DMS79 (cell line): ENCODE measurements around the gene ZNF541.
"Not testable (repeated sequence)": the region's sequence is repeated elsewhere in the genome, so short reads cannot be mapped to it uniquely, and the experiment has no call there.

Experiments used
- DNase-seq: peaks from one replicate; lab custom pipeline; 2025; lab: John Stamatoyannopoulos, UW

The ZNF541 gene

DNA sequence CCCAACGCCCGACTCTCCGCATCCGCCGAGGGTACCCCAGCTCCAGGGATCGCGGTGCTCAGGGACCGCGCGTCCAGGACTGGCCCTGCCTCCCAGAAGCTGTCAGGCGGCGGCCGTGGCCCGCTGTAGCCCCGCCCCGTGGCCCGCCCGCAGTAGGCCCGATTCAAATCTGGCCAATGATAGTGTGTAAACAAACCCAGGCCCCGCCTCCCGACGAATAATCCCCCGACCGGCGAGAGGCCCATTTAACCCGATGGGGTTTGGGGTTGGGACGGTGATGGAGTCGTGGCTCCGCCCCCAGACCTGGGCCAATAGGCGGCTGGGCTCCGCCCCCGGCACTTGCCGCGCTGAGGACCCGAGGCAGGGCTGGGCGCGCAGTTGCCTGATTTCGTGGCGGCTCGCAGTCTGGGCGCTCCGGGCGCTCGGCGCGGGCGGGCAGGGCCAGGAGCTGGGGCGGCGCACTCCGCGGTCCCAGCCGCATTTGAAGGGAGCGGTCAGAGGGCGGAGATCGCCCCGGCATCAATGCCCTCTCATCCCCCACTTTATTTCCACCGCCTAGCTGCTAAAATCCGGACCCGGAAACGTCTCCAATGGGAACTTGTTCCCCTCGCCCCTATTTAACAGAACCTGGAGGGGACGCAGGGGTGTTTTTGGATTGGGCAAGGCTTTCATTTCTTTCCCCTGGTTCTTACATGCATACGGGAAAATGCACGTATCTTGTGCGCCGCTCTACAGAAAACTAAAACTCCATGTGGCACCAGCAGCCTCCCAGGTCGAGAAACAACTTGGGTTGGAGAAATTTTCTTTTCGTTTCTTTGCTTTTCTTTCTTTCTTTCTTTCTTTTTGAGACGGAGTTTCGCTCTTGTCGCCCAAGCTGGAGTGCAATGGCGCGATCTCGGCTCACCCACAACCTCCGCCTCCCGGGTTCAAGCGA lies 27.6 kb upstream of the ZNF541 start:
- DNase-seq = peak; percentile 98

DNA sequence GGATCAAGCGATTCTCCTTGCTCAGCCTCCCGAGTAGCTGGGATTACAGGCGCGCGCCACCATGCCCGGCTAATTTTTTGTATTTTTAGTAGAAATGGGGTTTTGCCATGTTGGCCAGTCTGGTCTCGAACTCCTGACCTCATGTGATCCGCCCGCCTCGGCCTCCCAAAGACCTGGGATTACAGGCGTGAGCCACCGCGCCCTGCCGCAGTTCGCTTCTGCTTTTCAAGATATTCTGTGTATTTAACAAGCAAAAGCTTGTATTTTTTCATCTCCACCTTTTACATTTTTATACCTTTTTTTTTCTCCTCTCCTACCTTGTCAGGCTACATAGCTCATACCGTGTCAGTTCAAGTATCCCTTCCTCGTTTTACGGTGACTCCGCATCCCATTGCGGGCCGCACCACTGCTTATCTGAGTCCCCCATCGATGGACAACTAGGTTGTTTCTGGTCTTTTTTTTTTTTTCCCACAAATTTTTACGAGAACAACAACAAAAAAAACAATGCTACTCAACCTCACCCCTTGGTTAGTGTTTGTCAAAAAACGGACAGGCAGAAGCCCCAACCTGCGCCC lies 26.8 kb upstream of the ZNF541 start:
- DNase-seq = not testable (repeated sequence)

DNA sequence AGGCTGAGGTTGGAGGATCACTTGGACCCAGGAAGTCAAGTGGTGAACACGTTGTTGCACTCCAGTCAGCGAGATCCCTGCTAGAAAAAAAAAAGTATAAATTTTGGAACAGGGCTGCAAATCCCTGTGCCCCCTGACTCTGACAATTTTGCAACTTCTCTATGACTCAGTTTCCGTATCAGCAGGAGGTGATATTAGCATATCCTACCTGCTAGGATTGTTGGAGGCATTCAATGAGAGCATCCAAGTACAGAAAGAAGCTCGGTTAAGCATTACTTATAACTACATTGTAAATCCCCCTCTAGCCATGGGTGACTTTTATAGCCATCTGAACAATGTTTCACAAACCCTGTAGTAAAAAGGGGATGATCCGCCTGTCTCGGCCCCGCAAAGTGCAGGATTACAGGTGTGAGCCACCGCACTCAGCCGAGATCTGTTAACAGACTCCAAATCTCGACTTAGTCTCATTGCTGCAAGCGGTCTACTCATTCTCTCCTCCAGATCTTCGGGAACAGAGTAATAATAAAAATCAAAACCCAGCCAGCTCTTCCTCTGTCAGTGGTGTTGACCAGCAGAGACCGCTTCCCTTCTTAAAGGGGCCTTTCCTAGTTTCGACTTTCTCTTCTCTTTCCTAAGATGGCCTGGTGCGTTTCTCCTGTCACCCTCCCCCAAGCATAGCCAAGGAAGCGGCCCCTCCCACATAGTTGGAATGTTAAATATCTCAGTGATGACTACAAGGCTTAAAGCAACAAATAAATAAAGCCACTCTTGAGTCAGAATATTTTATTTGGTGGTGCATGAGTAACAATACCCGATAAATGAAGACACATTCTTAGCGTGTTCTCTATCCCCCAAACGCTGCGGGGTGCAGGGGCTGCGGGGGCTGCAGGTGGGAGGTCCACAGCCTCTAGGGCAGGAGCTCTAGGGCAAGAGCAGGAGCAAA lies 25.7 kb upstream of the ZNF541 start:
- no peak for DNase-seq

GRCh38 chr19:47595944-47596343 lies 23.0 kb upstream of the ZNF541 start:
- DNase-seq = no peak

- DNase-seq = no peak
These were observed 20.9 kb upstream of the ZNF541 start for GRCh38 chr19:47593860-47594259.

DNA sequence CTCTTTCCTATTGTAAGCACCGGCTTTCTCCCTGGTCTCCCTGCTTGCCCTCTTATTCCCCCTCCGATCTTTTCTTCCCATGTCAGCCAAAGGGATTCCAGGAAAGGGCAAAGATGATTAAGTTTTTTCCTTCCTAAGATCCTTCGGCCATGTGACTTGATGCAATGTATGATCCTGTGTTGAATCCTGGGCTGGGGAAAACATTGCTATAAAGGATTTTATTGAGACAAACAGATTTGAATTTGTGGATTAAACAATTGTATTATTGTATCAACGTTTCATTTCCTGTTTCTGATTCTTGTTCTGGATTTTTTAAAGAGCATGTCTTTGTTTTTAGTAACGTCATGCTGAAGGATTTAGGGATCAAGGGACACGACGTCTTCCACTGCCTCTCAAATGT lies 16.9 kb upstream of the ZNF541 start:
- no peak for DNase-seq

GRCh38 chr19:47587295-47587694 lies 14.3 kb upstream of the ZNF541 start:
- DNase-seq = no peak

DNA sequence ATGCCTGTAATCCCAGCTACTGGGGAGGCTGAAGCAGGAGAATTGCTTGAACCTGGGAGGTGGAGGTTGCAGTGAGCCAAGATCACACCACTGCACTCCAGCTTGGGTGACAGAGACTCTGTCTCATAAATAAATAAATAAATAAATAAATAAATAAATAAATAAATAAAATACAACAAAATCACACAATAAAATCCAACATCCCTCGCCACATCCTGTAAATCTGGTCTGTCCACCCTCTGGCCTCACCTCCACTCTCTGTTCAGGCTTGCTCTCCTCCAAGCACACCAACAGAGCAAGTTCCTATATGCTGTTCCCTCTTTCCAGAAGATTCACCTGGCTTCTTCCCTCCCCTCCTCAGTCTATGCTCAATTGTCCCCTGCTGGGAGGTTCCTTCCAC lies 10.2 kb upstream of the ZNF541 start:
- not testable (repeated sequence) for DNase-seq

DNA sequence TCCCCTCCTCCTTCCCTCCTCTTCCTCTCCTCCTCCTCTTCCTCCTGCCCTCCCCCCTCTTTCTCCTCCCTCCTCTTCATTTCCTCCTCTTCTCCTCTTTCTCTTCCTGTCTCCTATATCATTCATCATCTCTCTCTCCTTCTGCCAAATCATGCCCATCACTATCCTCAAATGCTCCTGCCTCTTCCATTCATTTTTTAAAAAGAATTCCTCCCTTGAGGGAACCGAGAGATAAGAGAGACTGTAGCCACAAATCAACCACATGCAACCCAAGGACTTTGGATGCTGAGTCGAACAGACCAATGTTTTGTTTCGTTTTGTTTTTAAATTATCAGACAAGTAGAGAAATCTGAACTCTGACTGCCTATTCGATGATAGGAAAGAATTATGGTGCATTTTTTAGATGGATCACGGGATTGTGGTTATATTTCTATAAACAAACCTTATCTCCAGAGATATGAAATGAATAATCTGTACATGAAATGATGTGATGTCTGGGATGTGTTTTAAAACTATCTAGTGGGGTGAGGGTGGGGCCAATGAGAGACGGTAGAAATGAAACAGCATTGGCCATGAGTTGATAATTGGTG lies 9.5 kb upstream of the ZNF541 start:
- no peak for DNase-seq

- no peak for DNase-seq
These were observed 8.8 kb upstream of the ZNF541 start for GRCh38 chr19:47581605-47582319.

DNA sequence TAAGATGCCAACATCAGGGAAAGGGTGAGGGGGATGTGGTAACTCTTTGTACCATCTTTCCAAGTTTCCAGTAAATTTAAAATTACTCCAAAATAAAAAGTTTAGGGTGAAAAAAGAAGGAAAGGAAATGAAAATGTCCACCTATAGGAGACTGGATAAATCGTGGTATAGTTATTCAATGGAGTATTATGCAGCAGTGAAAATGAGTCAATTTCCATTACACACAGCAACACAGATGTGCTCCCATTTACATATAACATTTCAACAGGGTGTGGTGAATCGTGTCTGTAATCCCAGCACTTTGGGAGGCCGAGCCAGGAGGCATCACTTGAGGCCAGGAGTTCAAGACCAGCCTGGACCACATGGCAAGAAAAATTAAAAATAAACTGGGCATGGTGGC lies 7.4 kb upstream of the ZNF541 start:
- DNase-seq = no peak

DNA sequence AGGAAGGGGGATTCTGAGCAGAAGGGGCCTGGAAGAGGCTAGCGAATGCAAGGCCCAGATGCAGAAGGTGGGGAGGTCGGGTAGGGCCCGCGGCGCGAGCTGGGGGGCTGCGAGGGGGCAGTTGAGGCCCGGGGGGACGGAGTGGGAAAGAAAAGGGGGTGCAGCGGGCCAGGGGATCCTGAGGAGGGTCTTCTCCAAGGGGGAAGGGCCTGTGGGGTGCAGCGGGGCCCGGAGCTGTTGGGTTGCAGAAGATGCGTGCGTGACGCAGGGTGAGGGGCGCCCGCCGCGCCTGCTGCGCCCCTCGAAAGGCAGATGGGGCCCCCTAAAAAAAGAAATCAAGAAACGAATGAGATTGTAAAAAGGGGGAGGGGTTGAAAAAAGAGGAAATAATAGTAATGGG lies 313 bp downstream of the ZNF541 start:
- DNase-seq = no peak

DNA sequence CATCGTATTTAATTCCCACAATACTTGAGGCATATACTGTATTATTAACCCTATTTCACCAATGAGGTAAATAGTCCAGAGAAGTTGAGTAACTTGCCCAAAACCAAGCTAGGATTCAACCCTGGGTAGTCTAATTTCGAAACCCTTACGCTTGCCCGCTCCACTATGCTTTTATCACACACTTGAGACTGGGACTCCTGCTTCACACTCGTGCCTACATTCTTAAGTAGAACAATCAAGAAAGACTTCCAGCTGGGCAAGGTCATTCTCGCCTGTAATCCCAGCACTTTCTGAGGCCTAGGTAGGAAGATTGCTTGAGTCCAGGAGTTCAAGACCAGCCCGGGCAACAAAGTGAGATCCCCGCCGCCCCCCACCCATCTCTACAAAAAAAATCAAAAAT lies 3.6 kb downstream of the ZNF541 start:
- no peak for DNase-seq

- no peak for DNase-seq
These were observed 8.9 kb downstream of the ZNF541 start for GRCh38 chr19:47564081-47564480.

DNA sequence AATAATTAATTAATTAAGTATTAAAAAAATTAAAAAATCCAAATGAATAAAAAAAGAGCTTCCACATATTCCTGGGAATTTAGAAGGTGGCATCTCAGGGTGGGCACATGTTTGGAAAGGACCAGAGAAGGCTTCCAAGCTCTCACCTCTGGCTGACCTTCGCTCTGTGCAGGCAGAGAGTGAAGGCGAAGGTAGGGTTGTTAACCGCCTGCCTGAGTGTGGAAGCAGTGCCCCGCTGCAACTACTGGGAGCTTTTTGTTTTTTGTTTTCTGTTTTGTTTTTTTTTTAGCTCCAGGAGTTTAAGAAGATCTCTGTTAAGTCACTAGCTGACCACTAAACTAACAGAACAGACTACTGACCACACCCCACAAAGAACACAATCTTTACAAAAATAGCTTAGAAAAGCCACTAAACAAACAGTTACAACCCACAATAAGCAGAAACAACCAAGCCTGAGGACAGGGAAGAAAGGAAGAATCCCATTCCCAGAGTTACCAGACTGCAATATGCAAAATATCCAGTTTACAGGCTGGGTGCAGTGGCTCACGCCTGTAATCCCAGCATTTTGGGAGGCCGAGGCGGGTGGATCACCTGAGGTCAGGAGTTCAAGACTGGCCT lies 11.4 kb downstream of the ZNF541 start:
- DNase-seq = no peak

- DNase-seq = no peak
These were observed 11.9 kb downstream of the ZNF541 start for GRCh38 chr19:47560999-47561398.

DNA sequence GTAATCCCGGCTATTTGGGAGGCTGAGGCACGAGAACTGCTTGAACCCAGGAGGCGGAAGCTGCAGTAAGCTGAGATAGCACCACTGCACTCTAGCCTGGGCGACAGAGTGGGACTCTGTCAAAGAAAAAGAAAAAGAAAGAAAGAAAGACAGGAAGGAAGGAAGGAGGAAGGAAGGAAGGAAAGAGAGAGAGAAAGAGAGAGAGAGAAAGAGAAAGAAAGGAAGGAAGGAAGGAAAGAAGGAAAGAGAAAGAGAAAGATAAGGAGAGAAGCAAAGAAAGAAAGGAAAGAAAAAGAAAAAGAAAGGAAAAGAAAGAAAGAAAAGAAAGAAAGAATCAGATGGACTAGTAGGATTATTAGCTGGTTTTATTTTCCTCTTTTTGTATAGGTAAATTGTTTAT lies 22.8 kb downstream of the ZNF541 start:
- no peak for DNase-seq

DNA sequence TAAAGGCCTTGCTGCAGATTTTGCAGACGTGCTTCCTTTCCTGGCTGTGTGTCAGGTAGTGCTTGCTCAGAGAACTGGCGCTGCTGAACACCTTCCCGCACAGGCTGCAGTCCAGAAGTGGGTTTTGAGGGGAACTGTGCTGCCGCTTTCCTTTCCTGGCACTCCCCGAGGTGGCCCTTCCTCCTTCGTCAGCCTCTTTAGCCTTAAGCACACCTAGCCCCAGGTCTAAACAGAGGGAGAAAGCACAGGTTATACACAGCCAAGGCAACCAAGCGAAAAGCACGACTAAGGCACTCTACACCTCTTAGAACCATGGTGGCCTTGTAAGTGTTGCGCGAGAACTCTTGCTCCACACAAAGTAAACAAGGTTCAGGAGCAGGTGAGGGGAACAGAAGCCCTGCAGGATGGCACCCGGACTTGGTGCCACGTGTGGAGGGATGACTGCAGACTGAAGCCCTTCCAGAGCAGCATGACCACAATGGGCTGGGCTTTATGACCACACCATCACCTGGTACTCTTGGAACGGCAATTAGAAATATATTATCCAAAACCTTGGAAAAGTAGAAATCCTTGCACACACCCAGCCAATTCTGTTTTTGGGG lies 23.6 kb downstream of the ZNF541 start:
- DNase-seq = peak; percentile 88

- no peak for DNase-seq
These were observed 25.7 kb downstream of the ZNF541 start for GRCh38 chr19:47547199-47547598.
